NCI-H345 (cell line): ENCODE measurements around the gene EYS.
"Not testable (repeated sequence)": the region's sequence is repeated elsewhere in the genome, so short reads cannot be mapped to it uniquely, and the experiment has no call there.

Source experiments
- DNase-seq: peaks from one replicate; lab custom pipeline; 2025; lab: John Stamatoyannopoulos, UW

The EYS gene

DNA sequence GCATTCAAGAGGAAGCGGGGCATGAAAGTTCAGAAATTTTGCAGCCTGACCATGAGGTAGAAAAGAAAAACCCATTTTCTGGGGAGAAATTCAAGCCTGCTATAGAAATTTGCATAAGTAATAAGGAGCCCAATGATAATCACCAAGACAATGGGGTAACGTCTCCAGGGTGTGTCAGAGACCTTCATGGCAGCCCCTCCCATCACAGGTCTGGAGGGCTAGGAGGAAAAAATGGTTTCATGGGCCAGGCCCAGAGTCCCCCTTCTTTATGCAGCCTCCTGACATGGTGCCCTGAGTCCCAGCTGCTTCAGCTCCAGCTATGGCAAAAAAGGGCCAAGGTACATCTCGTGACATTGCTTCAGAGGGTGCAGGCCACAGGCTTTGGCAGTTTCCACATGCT lies 618.5 kb downstream of the EYS start:
- no peak for DNase-seq

DNA sequence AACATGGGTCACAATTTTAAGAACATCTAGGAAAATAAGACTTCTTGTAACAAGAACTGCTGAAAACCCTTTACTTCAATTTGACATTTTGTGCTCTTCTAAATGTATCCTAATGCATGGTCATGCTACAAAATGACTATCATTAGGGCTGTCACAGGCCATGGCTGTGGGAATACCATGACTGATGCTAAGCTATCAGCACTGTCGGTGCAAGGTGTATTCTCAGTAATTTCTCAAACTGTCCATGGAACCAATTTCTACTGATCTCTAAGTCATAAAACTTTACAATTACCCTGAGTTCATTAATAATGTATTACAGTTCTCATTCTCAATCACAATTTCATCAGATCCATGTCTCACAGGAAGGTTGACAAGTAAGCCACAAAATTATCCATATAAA lies 625.3 kb downstream of the EYS start:
- no peak for DNase-seq

DNA sequence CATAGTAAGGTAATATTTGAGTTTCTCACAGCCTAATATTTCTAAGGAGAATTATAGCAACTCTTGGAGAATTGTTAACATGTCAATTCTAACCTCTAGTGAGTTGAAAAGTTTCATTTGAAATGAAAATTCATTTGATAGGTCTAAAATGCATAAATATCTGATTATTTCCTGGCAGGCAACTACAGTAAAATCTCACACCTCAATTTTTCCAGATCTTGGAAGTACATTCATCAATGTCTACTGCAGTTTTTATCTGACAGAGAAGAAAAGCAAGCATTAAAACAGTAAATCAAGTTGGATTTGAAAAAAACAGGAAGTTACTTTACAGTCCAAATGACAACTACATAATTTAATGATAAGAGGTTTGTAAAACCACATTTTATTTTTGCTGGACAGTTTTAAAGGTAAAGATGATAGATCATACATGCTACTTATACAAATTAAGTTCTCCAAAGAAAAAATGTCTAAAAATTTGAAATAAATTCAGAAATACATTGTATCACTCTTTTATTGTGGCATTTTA lies 631.3 kb downstream of the EYS start:
- no peak for DNase-seq

DNA sequence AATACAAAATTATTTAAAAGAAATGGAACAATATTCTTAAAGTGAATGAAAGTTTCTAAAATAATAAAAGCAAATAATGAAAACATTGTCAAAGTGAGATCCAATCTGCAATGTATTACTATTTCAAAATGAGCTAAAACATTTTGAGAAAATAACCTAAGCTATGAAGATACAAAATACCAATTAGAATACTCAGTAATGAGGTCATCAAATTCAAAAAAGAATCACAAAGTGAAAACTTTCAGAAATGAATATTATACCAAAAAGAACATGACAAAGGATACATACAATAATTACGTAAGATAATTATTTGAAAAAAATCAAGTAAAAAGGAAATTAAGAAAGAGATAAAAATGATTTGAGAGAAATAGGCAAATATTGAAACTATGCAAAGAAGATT lies 634.5 kb downstream of the EYS start:
- DNase-seq = no peak

DNA sequence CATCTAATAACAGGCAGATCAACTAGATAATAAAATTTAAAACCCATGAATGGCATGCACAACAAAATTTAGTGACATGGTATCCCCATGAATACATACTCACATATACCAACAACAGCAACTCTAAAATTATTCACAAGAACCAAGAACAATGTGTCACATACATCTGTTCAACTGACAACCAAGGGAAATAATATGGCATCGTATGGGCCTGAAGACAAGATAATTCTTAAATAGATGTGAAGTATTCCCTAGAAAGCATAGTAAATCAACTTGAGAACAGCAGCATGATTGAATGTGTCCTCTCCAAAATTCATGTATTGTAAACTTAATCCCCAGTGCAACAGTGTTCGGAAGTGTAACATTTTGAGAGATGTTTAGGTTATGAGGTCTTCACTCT lies 635.5 kb downstream of the EYS start:
- no peak for DNase-seq

DNA sequence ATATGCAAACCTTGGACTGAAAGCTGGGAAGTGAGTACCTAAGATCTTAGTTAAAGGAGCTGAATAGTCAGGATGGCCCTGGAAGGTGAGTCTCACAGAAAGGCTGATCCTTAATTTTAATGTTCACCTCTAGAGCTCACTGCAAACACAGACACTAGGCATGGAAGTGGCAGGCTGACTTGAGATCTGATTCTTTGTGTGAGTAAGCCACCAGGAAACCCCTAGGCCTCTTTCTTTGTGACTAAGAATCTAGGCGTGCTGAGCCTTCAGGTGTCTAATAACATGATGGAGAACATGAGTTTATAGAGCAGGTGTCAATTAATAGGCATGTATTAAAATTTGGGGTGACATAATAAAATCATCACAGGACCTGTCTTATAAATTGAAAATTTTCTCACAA lies 642.2 kb downstream of the EYS start:
- DNase-seq = no peak

DNA sequence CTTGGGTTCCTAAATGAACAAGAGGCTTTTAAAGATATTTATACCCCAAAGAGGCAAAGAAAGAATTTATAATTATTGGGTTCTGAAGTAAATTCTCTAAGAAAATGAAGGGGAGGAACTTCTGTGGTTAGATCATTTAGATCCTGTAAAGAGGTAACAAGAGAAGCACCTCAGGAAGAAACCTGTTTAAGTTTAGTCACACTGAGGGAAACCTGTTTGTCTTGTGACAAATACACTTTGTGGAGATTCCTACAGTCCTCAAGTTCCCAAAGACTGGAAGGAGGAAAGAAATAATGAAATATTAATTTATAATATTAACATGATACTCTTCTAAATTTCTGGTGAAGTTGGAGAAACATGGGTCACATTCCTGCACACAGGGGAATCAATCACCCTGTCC lies 647.5 kb downstream of the EYS start:
- DNase-seq = no peak

DNA sequence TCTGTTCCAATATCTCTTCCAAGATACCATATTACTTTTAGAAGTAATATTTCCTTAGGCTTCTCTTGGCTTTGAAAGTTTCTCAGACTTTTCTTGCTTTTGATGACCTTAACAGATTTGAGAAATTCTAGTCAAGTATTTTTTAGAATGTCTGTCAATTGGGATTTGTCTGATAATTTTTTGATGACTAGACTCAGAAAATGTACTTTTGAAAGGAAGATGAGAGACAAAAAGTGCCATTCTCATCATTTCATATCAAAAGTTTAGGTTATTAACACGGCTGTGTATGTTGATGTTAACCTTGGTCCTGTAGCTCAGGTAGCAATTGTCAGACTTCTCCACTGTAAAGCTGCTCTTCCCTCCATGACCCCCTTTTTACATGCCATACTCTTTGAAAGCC lies 651.5 kb downstream of the EYS start:
- no peak for DNase-seq

DNA sequence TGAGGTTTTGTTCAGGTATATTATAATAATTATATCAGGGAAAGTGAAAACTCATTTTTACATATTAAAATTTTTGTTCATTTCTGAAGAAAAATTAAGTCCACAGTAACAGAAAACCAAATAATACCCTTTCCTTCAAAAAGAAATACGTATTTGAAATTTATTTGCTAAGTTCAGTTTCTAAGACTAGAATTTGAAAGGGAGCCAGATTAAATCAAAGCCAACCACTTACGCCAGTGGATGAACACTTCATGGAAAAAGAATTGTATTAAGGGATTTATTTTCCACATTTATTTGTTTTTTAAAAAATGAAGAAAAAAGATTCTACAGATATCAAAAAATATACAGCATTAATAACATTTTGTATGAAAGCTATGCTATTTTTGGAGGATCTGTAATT lies 654.4 kb downstream of the EYS start:
- no peak for DNase-seq

DNA sequence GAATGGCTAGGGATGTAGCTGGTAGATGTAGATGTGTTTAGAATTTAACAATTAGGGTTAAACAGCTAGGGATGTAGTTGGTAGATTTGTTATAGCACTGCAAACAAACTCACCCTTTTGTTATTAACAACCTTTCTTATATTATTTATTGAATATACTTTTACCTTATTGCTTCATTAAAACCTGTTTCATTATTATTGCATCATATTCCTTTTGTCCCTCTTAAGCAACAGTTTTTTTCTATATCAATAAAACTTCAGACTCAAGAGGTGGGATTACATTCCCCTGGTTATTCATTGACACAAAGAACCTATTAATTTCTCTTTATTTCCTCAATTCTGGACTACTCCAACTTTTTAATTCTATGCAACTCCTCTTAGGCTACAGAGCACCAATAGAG lies 661.2 kb downstream of the EYS start:
- no peak for DNase-seq

DNA sequence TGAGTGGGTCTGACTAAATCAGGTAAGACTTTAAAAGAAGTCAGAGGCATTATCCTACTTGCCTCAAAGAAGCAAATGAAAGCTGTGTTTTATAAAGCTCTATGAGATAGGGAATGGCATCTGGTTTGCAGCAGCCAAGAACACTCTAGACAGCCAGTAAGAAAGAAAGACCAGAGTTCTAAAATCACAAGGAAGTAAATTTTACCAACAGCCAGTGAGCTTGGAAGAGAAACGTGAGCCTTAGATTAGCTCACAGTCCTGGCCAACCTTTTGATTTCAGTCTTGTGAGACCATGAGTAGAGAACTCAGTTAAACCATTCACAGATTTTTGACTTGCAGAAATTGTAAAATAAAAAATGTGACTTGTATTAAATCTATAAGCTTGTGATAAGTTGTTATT lies 693.0 kb downstream of the EYS start:
- DNase-seq = no peak

DNA sequence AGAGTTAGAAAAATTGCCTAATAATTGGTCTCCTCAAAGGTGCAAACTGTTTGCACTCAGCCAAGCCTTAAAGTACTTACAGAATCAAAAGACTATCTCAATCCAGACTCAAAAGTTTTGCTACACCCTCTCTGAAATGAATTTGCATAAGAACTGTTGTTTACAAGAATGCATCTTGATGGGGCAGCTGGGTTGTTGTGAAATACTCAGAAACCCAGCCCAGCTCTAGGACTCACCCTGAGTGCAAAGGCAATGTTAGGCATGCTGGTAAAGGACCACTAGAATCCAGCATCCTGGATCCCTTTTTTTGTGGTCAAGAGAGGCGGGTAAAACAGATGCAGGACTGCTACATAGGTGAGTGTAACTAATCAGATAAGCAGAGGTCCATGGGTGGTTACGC lies 700.2 kb downstream of the EYS start:
- no peak for DNase-seq

DNA sequence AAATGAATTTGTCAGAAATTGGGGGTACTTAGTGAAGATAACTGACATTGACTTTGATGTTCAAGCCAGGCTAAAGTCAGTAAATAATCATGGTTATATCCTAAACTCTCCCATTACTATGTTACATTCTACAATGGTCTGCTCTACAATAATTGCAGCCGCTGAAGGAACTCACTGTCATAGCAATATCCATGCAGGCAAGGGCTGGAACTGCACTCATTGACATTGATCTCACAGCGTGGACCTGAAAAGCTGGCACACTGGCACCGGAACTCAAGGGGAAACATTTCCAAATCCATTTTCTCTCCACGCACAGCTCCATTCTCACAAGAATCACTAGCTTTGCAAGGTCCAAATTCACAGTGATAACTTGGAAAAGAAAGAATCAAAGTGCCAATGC lies 702.7 kb downstream of the EYS start:
- no peak for DNase-seq

DNA sequence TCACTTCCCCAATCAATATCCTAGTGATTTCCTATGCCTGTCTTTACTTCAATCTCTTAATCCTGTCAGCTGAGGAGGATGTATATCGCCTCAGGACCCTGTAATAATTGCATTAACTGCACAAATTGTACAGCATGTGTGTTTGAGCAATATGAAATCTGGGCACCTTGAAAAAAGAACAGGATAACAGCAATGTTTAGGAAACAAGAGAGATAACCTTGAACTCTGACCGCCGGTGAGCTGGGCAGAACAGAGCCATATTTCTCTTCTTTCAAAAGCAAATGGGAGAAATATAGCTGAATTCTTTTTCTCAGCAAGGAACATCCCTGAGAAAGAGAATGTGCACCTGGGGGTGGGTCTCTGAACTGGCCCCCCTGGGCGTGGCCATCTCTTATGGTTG lies 704.1 kb downstream of the EYS start:
- not testable (repeated sequence) for DNase-seq

DNA sequence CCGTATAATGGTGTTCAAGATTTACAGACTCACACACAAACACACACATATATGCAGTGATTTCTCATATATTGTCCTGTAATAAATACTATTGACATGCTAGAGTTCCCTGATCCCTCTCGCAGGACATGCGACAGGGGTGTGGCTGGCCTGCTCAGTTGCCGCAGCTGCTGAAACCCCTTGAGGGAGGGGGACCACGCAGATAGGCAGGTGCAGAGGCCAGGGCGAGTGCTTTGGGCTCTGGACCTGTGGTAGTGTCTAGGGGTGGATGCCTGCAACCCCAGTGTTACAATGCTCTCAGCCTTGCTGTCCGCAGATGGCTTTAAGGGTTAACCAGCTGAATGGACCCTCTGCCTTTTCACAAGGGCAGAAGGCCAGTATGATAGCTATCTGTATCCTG lies 706.2 kb downstream of the EYS start:
- no peak for DNase-seq

DNA sequence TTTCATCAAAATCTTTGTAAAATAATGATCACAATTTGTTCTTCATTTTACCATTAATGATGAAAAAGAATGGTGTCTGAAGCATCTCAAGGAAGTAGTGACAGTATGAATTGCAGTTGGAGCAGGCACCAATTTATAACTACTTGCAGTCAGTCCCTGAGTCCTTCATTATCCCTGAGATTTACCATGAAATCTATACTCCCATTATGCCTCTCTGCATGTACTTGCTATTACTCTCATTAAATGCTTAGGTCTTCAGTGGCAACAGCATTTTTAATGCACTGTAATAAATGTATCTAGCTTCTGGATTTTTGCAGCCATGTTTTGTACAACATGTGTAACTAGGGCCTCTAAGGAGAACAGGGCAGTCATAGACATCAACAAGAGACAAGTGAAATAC lies 708.8 kb downstream of the EYS start:
- DNase-seq = no peak

DNA sequence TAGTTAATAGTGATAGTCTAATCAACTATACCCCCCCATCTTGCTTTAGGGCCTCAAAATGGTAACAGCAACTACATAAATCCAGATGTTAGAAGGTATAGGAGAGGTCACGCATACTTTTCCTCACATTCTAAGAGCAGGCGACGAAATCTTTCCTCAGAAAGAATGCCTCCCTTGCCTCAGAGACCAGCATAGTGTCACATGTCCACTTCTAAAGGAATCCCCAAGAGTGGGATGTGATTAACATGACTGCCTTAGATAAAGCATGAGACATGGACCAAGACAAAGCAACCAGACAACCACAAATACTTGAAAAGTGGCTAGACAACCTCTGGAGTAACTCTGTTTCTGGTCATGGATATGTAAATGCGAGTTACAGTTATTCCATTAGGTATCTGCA lies 710.7 kb downstream of the EYS start:
- DNase-seq = no peak

DNA sequence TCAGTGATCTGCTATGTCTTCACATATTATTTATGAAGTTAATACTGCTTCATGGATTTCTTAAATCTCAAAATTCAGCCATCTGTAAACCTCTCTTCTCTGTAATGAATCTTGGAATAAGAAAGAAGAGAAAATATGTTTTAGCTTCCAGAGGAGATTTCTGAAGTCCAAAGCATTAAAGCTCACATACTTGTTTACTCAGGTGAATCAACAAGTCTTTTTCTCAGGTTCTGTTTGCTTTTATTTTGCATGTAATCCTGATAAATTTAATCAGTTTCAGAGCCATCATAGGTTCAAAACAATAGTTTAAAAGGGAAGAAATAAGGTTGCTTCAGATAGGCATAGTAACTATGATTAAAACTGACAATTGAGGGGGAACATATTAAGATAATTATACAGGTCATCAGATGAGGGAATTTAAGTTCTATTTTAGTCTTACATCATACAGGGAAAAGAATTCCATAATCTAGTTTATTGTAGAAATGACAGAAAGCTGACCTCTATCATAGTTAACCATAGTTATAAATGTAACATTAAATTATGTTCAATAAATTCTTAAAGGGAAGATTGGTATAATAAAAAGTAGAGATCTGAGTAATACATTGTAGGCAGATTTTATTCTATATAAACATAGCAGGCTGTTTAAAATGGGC lies 716.2 kb downstream of the EYS start:
- no peak for DNase-seq

DNA sequence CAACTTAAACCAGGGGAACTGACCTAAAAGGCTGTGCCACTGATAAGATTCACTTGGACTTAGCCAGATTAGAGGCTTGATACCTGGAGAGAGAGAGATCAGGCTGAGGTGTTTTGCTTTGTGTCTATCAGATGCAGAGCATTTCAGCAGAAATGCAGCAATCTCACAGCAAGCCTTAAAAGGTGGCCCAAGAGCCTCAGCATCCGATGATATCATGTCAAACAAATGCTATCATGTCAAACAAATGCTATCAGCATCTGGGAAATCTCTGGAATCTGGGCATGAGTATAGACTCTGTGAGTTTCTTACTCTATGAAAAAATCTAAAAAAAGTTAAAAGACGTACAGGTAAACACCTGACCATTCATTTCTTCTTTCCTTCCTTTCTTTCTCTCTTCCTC lies 718.9 kb downstream of the EYS start:
- no peak for DNase-seq

DNA sequence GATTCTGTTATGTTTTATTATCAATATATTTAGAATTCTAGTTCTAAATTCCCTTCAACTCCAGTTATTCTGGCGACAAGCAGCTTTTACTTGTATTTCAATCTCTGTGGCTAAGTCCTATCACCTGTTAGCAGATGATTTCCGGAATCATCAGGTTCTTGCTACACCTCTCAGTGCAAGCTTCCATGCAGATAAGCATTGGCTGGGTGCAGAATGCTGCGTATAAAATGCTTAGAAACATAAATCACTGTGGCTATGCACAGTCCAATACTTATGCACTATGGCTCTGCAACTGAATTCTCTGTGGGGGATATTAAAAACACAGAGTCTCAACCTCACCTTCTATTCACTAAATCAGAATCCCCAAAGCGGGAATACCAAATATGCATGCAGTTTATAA lies 720.0 kb downstream of the EYS start:
- no peak for DNase-seq

DNA sequence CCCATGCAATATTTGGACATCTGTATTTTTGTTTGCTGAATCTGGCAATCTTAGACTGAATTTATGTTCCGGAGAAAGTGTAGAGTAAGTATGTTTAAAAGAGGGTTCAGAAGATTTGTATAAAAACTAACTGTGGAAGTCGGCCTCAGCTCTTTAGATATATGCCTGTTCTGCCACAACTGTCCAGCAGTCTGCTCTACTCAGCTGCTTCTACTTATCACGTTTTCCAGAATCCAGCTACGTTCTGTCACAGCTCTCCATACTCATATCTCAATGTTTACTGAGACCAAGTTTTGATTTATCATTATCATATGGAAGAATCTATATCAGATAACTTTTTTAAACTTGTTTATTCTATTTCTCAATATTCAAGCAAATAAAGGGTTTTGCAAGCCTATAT lies 721.3 kb downstream of the EYS start:
- DNase-seq = no peak

DNA sequence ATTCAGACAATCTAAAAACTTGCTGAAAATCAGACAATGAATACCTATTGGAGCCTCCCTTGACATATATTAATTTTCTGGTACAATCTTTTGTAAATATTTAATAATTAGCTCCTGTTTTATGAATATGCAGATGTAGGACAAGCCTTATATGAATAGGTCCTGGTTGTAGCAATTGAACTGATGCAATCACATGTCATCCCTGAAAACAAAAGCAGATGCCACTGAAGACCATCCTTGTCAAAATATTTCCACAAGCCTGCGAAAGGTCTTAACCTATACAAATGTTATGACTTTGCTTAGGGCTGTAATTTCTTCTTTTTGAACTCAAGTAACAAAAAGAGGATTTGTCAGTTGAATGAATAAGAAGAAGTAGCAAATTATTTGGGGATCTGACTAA lies 722.1 kb downstream of the EYS start:
- DNase-seq = no peak

DNA sequence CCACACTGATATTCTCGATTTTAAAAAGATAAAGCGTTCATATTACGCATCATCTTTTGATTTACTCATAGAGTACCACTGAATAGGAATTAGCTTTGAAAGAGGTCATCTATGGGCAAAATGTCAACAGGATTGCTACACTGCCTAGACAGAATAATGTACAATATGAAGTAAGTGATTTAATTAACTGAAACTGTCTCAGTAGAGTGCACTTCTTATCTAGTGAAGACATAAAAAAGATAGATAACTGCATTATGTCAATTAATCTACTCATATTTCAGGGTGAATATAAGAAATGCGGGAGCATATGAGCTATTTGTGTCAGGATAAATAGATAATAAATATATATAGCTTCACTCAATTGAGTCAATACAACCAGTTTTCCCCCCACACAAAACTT lies 723.9 kb downstream of the EYS start:
- DNase-seq = no peak

DNA sequence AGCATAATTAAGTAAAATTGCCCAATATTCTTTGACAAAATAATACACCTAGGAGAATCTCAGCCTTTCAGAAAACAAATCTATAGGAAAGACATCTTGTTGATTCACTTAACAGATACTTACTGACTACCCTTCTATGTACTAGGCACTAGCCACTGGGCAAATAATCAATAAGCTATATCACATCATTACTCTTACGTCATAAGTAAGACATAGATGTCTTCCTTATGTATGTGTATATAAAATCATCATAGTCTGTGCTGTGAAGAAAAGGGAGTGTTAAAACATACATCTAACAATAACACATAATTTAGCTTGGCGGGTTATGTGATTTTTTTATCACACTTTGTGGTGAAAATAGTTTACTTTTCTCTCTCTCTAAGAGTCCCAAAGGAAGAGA lies 733.9 kb downstream of the EYS start:
- no peak for DNase-seq

DNA sequence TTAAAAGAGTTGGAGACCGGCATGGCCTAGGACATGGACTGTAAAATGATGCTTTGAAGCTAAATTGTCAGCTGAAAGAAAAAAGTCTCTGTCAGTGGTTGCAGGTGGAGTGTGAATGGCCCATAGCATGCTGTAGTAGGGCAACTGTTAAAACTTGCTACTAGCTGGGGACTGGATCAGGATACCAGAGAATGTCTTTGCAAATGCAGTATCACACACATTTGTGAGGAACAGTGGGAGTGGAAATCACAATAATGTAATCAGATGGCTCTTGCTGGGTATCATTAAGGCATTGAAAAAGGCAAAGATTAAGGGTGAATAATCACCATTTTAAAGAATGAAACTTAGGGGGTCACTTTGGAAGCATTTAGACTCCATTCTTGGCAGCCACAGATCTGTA lies 737.9 kb downstream of the EYS start:
- no peak for DNase-seq
